ENCODE results near the gene ADAMTS10. TPM values are rescaled to one million over a fixed set of nuclear protein-coding genes. Genes with fewer than 3 reads are reported as not detected.

The ADAMTS10 gene
- total and polyA plus RNA-seq, 2 of the 8 experiments (the other 6 are each of a cell fraction or from before 2014, with no cell fraction given), result 6.9 to 17.4 TPM

DNA sequence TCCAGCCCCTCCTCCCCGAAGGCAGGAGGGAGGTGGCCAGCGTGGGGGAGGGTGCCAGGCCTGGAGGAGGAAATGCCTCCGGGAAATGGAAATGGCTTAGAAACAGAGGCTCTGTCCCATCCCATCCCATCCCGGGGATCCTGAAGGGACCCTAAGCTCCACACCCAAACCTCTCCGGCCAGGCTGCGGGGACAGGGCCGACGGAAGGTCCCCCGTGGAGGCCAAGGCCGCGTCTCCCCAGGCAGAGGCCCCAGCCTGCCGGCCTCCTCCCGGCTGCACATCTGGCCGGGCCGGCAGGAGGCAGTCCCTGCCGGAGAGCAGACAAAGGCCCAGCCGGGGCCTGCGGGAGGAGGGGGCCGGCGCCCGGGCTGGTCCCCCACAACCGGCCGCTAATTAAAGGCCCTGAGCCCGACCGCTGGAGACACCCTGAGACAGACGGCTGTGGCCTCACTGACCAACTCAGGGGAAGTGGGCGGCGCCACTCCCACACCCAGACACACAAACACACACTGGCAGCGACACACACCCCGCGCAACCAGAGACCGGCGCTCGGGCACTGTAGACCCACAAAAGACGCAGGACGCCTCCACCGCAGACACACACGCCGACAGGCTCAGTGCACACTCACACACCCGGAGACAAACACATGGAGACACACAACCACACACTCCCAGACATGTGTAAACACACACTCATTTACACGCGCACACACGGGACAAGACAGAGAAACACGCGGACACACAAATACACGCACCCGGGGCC, 1.1 kb downstream of the ADAMTS10 start (continued):
- TF ChIP-seq EP300 (IDR thresholded peaks at IDR 0.05; ENCODE audit: borderline replicate concordance in 1 of 2, low read depth in 2 of 2, low read length in 2 of 2) (peak in 1 of 2 experiments; percentile 52; a peak in 1 of 3 replicates), SIX5 (IDR thresholded peaks at IDR 0.05; ENCODE audit: low read depth, low read length) (no peak), CREB1 (IDR thresholded peaks at IDR 0.05) (no peak), CEBPB (IDR thresholded peaks at IDR 0.05; ENCODE audit: low read depth, low read length) (no peak), SP4 (IDR thresholded peaks at IDR 0.05; ENCODE audit: low read length) (no peak), SP1 (IDR thresholded peaks at IDR 0.05; ENCODE audit: low read depth, low read length) (0 out of 2 replicates have a peak, but pooled peaks have one; percentile 10), CBX8 (IDR thresholded peaks at IDR 0.05; ENCODE audit: borderline replicate concordance, low read depth, low read length) (no peak), MAX (IDR thresholded peaks at IDR 0.05) (peak; percentile 11; the same call in 1 of the 2 replicates), KDM4A (IDR thresholded peaks at IDR 0.05; ENCODE audit: low read depth, low read length, severe bottlenecking) (no peak), SIN3A (conservative IDR thresholded peaks at IDR 0.05 in 1 of 2, IDR thresholded peaks at IDR 0.05 in 1 of 2; ENCODE audit: low read depth in 1 of 2, low read length in 2 of 2) (peak in 1 of 2 experiments; percentile 56; a peak in 3 of 4 replicates), EGR1 (IDR thresholded peaks at IDR 0.05; ENCODE audit: borderline replicate concordance, low read depth, low read length) (0 out of 2 replicates have a peak, but pooled peaks have one; percentile 2), CTBP2 (IDR thresholded peaks at IDR 0.05; ENCODE audit: borderline replicate concordance, insufficient read depth, insufficient read length, low read length) (no peak), NRF1 (IDR thresholded peaks at IDR 0.05; ENCODE audit: low read depth, low read length) (no peak), USF2 (IDR thresholded peaks at IDR 0.05; ENCODE audit: low read length) (no peak), JUN (IDR thresholded peaks at IDR 0.05; ENCODE audit: low read depth, low read length) (no peak), GTF2F1 (IDR thresholded peaks at IDR 0.05; ENCODE audit: borderline replicate concordance, low read depth, low read length) (no peak), RBBP5 (IDR thresholded peaks at IDR 0.05; ENCODE audit: borderline replicate concordance, low read depth, low read length) (no peak)
- TF ChIP-seq, protein P1, sequence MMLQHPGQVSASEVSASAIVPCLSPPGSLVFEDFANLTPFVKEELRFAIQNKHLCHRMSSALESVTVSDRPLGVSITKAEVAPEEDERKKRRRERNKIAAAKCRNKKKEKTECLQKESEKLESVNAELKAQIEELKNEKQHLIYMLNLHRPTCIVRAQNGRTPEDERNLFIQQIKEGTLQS (IDR thresholded peaks at IDR 0.05; ENCODE audit: insufficient read depth, low read depth, low read length), result no peak
- TF ChIP-seq, protein P2, sequence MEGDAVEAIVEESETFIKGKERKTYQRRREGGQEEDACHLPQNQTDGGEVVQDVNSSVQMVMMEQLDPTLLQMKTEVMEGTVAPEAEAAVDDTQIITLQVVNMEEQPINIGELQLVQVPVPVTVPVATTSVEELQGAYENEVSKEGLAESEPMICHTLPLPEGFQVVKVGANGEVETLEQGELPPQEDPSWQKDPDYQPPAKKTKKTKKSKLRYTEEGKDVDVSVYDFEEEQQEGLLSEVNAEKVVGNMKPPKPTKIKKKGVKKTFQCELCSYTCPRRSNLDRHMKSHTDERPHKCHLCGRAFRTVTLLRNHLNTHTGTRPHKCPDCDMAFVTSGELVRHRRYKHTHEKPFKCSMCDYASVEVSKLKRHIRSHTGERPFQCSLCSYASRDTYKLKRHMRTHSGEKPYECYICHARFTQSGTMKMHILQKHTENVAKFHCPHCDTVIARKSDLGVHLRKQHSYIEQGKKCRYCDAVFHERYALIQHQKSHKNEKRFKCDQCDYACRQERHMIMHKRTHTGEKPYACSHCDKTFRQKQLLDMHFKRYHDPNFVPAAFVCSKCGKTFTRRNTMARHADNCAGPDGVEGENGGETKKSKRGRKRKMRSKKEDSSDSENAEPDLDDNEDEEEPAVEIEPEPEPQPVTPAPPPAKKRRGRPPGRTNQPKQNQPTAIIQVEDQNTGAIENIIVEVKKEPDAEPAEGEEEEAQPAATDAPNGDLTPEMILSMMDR (IDR thresholded peaks at IDR 0.05; ENCODE audit: control extremely low read depth in 1 of 3, insufficient read depth in 1 of 3, low read depth in 1 of 3, low read length in 3 of 3), result peak in 1 of 3 experiments; percentile 11; a peak in 2 of 4 replicates
